ENCODE measurements around the gene ST6GAL2. TPM values are rescaled to one million over a fixed set of nuclear protein-coding genes. Genes with fewer than 3 reads are reported as not detected.

ST6GAL2 gene
- total and polyA plus RNA-seq, 2 experiments from 2014 or later = 13.4 to 25.7 TPM

DNA sequence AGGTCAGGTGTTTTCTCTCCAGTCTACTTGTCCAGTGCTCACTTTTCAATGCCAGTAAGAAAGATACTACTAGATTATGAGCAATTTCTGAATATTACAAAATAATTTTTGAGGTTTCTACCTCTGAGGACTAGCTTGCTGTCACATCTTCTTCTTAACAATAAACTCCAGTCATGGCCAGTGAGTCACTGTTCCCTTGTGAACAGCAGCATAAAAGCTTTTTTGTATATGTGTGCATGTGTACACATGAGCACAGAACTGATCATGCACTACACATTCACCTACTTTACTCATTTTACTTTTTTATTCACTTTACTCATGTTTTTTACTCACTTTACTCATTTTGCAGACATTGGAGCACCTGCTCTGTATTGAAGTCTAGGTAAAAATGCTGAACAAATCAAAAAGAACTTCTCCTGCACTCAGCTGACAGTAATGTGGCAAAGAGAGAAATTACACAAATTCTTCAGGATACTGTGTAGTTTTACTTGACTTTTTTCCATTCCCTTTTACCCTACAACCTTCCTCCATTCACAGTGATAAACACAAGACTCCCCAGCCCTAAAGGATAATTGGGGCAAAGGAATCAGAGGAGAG is 28.0 kb downstream of the ST6GAL2 start:
- no peaks in the 10 kb centered on the region for H3K36me3 ChIP-seq (ENCODE audit: insufficient read depth)
- H3K4me3 Mint-ChIP-seq = no peak overlapping the region
- H3F3A ChIP-seq (replicated peaks; ENCODE audit: low read depth) = no peaks in the 10 kb centered on the region
- H3K27me3 ChIP-seq (ENCODE audit: insufficient read depth) = no peaks in the 10 kb centered on the region
- H3K4me3 ChIP-seq = no peak overlapping the region
- TF ChIP-seq, protein P1, sequence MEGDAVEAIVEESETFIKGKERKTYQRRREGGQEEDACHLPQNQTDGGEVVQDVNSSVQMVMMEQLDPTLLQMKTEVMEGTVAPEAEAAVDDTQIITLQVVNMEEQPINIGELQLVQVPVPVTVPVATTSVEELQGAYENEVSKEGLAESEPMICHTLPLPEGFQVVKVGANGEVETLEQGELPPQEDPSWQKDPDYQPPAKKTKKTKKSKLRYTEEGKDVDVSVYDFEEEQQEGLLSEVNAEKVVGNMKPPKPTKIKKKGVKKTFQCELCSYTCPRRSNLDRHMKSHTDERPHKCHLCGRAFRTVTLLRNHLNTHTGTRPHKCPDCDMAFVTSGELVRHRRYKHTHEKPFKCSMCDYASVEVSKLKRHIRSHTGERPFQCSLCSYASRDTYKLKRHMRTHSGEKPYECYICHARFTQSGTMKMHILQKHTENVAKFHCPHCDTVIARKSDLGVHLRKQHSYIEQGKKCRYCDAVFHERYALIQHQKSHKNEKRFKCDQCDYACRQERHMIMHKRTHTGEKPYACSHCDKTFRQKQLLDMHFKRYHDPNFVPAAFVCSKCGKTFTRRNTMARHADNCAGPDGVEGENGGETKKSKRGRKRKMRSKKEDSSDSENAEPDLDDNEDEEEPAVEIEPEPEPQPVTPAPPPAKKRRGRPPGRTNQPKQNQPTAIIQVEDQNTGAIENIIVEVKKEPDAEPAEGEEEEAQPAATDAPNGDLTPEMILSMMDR (conservative IDR thresholded peaks at IDR 0.05; ENCODE audit: low read depth in 2 of 2) = no peak
- TF ChIP-seq, protein P2, sequence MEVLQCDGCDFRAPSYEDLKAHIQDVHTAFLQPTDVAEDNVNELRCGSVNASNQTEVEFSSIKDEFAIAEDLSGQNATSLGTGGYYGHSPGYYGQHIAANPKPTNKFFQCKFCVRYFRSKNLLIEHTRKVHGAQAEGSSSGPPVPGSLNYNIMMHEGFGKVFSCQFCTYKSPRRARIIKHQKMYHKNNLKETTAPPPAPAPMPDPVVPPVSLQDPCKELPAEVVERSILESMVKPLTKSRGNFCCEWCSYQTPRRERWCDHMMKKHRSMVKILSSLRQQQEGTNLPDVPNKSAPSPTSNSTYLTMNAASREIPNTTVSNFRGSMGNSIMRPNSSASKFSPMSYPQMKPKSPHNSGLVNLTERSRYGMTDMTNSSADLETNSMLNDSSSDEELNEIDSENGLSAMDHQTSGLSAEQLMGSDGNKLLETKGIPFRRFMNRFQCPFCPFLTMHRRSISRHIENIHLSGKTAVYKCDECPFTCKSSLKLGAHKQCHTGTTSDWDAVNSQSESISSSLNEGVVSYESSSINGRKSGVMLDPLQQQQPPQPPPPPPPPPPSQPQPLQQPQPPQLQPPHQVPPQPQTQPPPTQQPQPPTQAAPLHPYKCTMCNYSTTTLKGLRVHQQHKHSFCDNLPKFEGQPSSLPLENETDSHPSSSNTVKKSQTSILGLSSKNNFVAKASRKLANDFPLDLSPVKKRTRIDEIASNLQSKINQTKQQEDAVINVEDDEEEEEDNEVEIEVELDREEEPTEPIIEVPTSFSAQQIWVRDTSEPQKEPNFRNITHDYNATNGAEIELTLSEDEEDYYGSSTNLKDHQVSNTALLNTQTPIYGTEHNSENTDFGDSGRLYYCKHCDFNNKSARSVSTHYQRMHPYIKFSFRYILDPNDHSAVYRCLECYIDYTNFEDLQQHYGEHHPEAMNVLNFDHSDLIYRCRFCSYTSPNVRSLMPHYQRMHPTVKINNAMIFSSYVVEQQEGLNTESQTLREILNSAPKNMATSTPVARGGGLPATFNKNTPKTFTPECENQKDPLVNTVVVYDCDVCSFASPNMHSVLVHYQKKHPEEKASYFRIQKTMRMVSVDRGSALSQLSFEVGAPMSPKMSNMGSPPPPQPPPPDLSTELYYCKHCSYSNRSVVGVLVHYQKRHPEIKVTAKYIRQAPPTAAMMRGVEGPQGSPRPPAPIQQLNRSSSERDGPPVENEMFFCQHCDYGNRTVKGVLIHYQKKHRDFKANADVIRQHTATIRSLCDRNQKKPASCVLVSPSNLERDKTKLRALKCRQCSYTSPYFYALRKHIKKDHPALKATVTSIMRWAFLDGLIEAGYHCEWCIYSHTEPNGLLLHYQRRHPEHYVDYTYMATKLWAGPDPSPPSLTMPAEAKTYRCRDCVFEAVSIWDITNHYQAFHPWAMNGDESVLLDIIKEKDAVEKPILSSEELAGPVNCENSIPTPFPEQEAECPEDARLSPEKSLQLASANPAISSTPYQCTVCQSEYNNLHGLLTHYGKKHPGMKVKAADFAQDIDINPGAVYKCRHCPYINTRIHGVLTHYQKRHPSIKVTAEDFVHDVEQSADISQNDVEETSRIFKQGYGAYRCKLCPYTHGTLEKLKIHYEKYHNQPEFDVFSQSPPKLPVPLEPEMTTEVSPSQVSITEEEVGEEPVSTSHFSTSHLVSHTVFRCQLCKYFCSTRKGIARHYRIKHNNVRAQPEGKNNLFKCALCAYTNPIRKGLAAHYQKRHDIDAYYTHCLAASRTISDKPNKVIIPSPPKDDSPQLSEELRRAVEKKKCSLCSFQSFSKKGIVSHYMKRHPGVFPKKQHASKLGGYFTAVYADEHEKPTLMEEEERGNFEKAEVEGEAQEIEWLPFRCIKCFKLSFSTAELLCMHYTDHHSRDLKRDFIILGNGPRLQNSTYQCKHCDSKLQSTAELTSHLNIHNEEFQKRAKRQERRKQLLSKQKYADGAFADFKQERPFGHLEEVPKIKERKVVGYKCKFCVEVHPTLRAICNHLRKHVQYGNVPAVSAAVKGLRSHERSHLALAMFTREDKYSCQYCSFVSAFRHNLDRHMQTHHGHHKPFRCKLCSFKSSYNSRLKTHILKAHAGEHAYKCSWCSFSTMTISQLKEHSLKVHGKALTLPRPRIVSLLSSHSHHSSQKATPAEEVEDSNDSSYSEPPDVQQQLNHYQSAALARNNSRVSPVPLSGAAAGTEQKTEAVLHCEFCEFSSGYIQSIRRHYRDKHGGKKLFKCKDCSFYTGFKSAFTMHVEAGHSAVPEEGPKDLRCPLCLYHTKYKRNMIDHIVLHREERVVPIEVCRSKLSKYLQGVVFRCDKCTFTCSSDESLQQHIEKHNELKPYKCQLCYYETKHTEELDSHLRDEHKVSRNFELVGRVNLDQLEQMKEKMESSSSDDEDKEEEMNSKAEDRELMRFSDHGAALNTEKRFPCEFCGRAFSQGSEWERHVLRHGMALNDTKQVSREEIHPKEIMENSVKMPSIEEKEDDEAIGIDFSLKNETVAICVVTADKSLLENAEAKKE (CRISPR knock-in tag; IDR thresholded peaks at IDR 0.05) = no peak
- TF ChIP-seq JUNB (IDR thresholded peaks at IDR 0.05; ENCODE audit: unreplicated experiment) = no peak
- TF ChIP-seq EZH2phosphoT487 (IDR thresholded peaks at IDR 0.05; ENCODE audit: unreplicated experiment) = no peak
- no peak for TF ChIP-seq POLR2AphosphoS5 (IDR thresholded peaks at IDR 0.05; ENCODE audit: low read depth)
- no peak for TF ChIP-seq CREB1 (CRISPR knock-in tag; IDR thresholded peaks at IDR 0.05; ENCODE audit: low read depth)
- TF ChIP-seq, protein P3, sequence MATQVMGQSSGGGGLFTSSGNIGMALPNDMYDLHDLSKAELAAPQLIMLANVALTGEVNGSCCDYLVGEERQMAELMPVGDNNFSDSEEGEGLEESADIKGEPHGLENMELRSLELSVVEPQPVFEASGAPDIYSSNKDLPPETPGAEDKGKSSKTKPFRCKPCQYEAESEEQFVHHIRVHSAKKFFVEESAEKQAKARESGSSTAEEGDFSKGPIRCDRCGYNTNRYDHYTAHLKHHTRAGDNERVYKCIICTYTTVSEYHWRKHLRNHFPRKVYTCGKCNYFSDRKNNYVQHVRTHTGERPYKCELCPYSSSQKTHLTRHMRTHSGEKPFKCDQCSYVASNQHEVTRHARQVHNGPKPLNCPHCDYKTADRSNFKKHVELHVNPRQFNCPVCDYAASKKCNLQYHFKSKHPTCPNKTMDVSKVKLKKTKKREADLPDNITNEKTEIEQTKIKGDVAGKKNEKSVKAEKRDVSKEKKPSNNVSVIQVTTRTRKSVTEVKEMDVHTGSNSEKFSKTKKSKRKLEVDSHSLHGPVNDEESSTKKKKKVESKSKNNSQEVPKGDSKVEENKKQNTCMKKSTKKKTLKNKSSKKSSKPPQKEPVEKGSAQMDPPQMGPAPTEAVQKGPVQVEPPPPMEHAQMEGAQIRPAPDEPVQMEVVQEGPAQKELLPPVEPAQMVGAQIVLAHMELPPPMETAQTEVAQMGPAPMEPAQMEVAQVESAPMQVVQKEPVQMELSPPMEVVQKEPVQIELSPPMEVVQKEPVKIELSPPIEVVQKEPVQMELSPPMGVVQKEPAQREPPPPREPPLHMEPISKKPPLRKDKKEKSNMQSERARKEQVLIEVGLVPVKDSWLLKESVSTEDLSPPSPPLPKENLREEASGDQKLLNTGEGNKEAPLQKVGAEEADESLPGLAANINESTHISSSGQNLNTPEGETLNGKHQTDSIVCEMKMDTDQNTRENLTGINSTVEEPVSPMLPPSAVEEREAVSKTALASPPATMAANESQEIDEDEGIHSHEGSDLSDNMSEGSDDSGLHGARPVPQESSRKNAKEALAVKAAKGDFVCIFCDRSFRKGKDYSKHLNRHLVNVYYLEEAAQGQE (IDR thresholded peaks at IDR 0.05; ENCODE audit: unreplicated experiment) = no peak
- TF ChIP-seq, protein P4, sequence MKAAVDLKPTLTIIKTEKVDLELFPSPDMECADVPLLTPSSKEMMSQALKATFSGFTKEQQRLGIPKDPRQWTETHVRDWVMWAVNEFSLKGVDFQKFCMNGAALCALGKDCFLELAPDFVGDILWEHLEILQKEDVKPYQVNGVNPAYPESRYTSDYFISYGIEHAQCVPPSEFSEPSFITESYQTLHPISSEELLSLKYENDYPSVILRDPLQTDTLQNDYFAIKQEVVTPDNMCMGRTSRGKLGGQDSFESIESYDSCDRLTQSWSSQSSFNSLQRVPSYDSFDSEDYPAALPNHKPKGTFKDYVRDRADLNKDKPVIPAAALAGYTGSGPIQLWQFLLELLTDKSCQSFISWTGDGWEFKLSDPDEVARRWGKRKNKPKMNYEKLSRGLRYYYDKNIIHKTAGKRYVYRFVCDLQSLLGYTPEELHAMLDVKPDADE (IDR thresholded peaks at IDR 0.05) = no peak
- TF ChIP-seq STAT1 (IDR thresholded peaks at IDR 0.05; ENCODE audit: unreplicated experiment) = no peak
- no peak for TF ChIP-seq NANOG (IDR thresholded peaks at IDR 0.05; ENCODE audit: borderline replicate concordance)
- TF ChIP-seq ZNF331 (CRISPR knock-in tag; IDR thresholded peaks at IDR 0.05; ENCODE audit: low read depth) = no peak
- TF ChIP-seq EZH2 (IDR thresholded peaks at IDR 0.05; ENCODE audit: low read depth, unreplicated experiment) = no peak
- no peak for TF ChIP-seq ZNF114 (CRISPR knock-in tag; IDR thresholded peaks at IDR 0.05)
- peaks cover 8% of the 10 kb centered on the region; the same call in 1 of the 2 replicates for H3K9me2 ChIP-seq (ENCODE audit: insufficient read depth)
- H3K4me2 ChIP-seq = no peak overlapping the region
- no peak overlapping the region for H2AFZ ChIP-seq
- H3K27me3 Mint-ChIP-seq (ENCODE audit: insufficient read depth, low read depth, poor library complexity) = no peaks in the 10 kb centered on the region
- H3K27ac Mint-ChIP-seq = no peak overlapping the region
- H3K79me2 ChIP-seq (replicated peaks; ENCODE audit: insufficient read depth) = peaks cover 42% of the 10 kb centered on the region
- peaks cover 26% of the 10 kb centered on the region for H3K4me1 Mint-ChIP-seq
- peaks cover 18% of the 10 kb centered on the region for H3K36me3 Mint-ChIP-seq (ENCODE audit: low read depth)
- ATAC-seq (no peak), DNase-seq (ENCODE audit: low spot score) (no peak)
- H3K4me1 ChIP-seq (ENCODE audit: insufficient read depth) = peaks cover 28% of the 10 kb centered on the region
- no peak overlapping the region for H3K27ac ChIP-seq (ENCODE audit: low read depth)
- H3K9me3 Mint-ChIP-seq = peaks cover 20% of the 10 kb centered on the region
- H4K20me1 ChIP-seq (replicated peaks; ENCODE audit: insufficient read depth) = no peaks in the 10 kb centered on the region
